ENCODE data around the gene DENND4C.

The DENND4C gene

DNA sequence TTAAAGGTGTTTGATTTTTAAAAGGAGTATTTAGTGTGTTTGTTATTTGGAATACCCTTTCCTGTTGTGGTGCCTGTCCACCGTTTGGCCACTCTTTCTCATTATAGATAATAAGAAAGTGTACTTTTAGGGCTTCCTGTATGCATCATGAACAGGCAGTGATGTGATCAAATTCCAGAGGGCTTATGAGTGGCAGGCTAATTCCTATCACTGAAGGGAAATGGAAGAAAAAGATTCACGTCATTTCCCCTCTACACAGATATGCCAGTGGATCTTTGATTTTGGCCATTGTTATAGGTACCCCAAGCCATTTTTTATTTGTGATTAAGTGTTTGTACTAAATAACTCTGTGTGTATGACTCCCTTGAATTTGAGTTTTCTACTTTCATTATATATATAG is 112.5 kb downstream of the DENND4C start:
- no peak for TF ChIP-seq CTCF (IDR thresholded peaks at IDR 0.05; ENCODE audit: low read depth, low read length)
- no peak overlapping the region for H3K4me3 ChIP-seq (ENCODE audit: low read depth, low read length)
- no peak overlapping the region for H3K27ac ChIP-seq
- DNase-seq, result no peak
- no peaks in the 10 kb centered on the region for H3K27me3 ChIP-seq (ENCODE audit: insufficient read depth, low read depth, severe bottlenecking)
- no peaks in the 10 kb centered on the region for H3K9me3 ChIP-seq (ENCODE audit: severe bottlenecking)
- peaks cover 47% of the 10 kb centered on the region for H3K36me3 ChIP-seq

DNA sequence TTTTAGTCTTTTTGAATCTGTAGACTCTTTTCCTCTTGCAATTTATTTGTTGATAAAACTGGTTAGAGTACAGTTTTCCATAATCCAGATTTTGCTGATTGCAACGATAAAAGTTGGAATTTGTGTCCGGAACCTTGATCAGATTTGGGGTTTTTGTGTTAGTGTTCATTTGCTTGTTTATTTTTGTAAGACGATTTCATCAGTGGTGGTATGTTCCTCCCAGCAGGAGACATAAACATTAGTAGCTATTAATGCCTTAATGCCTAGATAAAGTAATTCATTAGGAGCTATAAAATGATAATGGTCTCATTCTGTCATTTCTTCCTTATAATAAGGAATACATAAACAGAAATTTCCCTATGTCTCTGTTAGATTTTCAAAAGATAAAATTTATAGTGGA is 128.2 kb downstream of the DENND4C start:
- DNase-seq, result no peak
- no peaks in the 10 kb centered on the region for H3K9me3 ChIP-seq (ENCODE audit: severe bottlenecking)
- no peaks in the 10 kb centered on the region for H3K27me3 ChIP-seq (ENCODE audit: insufficient read depth, low read depth, severe bottlenecking)
- no peak overlapping the region for H3K4me3 ChIP-seq (ENCODE audit: low read depth, low read length)
- H3K27ac ChIP-seq, result no peak overlapping the region
- peaks cover 44% of the 10 kb centered on the region for H3K36me3 ChIP-seq
- TF ChIP-seq CTCF (IDR thresholded peaks at IDR 0.05; ENCODE audit: low read depth, low read length), result no peak

DNA sequence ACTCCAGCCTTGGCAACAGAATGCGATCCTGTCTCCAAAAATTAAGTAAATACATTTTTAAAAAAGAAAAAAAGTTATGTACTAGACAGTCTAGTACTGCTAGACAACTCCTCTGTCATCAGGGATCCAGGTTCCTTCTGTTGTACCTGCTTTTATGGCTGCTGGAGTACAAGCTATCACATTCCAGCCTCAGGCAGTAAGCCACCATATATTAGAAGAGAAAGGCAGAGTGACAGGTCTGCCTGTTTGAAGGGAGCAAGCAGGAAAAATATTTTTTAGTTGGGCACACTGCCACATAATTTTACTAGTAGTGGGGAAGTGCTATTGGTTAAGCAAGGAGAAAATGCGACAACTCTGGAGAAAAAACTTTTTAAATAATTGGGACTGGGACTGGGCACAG is 138.6 kb downstream of the DENND4C start:
- H3K9me3 ChIP-seq (ENCODE audit: severe bottlenecking), result no peaks in the 10 kb centered on the region
- H3K36me3 ChIP-seq, result peaks cover 34% of the 10 kb centered on the region
- no peak overlapping the region for H3K27ac ChIP-seq
- TF ChIP-seq CTCF (IDR thresholded peaks at IDR 0.05; ENCODE audit: low read depth, low read length), result no peak
- no peaks in the 10 kb centered on the region for H3K27me3 ChIP-seq (ENCODE audit: insufficient read depth, low read depth, severe bottlenecking)
- DNase-seq, result no peak
- H3K4me3 ChIP-seq (ENCODE audit: low read depth, low read length), result no peak overlapping the region

DNA sequence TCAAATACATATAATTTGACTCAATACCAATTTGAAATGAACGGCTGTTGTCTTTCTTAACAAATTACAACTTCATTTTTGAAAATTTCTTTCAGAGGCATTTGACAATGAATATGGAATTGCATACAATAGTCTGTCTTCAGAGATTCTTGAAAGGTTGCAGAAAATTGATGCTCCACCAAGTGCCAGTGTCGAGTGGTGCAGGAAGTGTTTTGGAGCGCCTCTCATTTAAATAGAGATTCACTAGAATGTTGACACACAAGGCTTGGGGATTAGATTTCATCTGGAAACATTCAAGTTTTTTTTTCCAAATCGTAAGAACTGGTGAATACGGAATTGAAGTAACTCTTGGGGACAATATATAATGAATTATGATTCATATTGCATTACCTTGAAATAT is 141.4 kb downstream of the DENND4C start:
- no peak for DNase-seq
- H3K27ac ChIP-seq, result no peak overlapping the region
- H3K9me3 ChIP-seq (ENCODE audit: severe bottlenecking), result no peaks in the 10 kb centered on the region
- no peak for TF ChIP-seq CTCF (IDR thresholded peaks at IDR 0.05; ENCODE audit: low read depth, low read length)
- no peak overlapping the region for H3K4me3 ChIP-seq (ENCODE audit: low read depth, low read length)
- no peaks in the 10 kb centered on the region for H3K27me3 ChIP-seq (ENCODE audit: insufficient read depth, low read depth, severe bottlenecking)
- H3K36me3 ChIP-seq, result peaks cover 60% of the 10 kb centered on the region

DNA sequence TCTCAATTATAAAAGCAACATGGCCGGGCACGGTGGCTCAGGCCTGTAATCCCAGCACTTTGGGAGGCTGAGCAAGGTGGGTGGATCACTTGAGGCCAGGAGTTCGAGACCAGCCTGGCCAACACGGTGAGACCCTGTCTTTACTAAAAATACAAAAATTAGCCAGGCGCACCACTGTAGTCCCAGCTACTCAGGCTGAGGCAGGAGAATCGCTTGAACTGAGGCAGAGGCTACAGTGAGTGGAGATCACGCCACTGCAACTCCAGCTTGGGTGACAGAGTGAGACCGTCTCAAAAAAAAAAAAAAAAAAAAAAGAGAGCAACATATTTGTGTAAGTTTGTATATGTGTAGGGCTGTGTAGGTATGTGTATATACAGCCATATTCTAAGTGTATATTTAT is 142.1 kb downstream of the DENND4C start:
- no peaks in the 10 kb centered on the region for H3K27me3 ChIP-seq (ENCODE audit: insufficient read depth, low read depth, severe bottlenecking)
- no peak overlapping the region for H3K27ac ChIP-seq
- no peak for DNase-seq
- no peak overlapping the region for H3K4me3 ChIP-seq (ENCODE audit: low read depth, low read length)
- H3K36me3 ChIP-seq, result peaks cover 66% of the 10 kb centered on the region
- no peak for TF ChIP-seq CTCF (IDR thresholded peaks at IDR 0.05; ENCODE audit: low read depth, low read length)
- no peaks in the 10 kb centered on the region for H3K9me3 ChIP-seq (ENCODE audit: severe bottlenecking)

DNA sequence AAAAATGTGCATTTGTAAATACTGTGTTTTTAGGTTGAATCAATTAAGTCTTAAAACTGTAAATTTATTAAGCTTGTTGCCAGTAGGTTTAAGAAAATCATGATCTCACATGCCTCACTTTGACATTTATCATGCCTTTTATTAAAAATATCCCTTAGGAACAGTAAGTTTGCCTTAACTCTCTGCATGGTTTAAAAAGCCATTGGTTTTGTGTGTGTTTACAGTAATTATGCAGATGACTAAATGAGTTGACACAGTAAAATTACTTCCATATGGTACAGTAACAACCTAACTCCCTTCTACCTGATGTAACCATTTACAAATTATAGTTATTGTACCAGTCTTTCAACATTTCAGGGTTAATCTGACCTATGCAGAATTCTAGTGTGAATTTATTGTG is 143.0 kb downstream of the DENND4C start:
- no peak for TF ChIP-seq CTCF (IDR thresholded peaks at IDR 0.05; ENCODE audit: low read depth, low read length)
- H3K27ac ChIP-seq, result no peak overlapping the region
- H3K36me3 ChIP-seq, result peaks cover 76% of the 10 kb centered on the region
- no peak for DNase-seq
- H3K27me3 ChIP-seq (ENCODE audit: insufficient read depth, low read depth, severe bottlenecking), result no peaks in the 10 kb centered on the region
- no peaks in the 10 kb centered on the region for H3K9me3 ChIP-seq (ENCODE audit: severe bottlenecking)
- no peak overlapping the region for H3K4me3 ChIP-seq (ENCODE audit: low read depth, low read length)
